Ovary (tissue), 3 donors: ENCODE results near the gene CYFIP2.

Source experiments
- CTCF ChIP-seq, 3 donors: fragments of 450-650 bp in 2 of 3; fragments of 200-600 bp in 1 of 3; IDR thresholded peaks; one replicate each; pipeline versions ENCODE4 v1.5.1 to v1.8.0; 2016 to 2022; ENCODE audit warnings: antibody characterized with exemption in 3 of 3, mild to moderate bottlenecking in 1 of 3
- EP300 ChIP-seq: sonication (generic); formaldehyde crosslinking; IDR thresholded peaks from one replicate; pipeline ENCODE4 v1.6.1; 2017; ENCODE audit warnings: antibody characterized with exemption
- POLR2A ChIP-seq: fragments of 450-650 bp; IDR thresholded peaks from one replicate; pipeline ENCODE4 v1.6.1; 2017; ENCODE audit warnings: antibody characterized with exemption, mild to moderate bottlenecking, moderate library complexity
- donor health status: DM: no; HTN: no; CAD: no.

- TF ChIP-seq POLR2A (no peak), CTCF (IDR thresholded peaks at IDR 0.05) (no peak), EP300 (no peak)
Measured at GRCh38 chr5:157219491-157220271, 46.2 kb upstream of the CYFIP2 start.
